NT2/D1 (cell line): ENCODE data around the gene APOM.

Source experiments
- SUZ12 ChIP-seq: IDR thresholded peaks from 2 replicates; pipeline ENCODE4 v1.6.1; 2011; ENCODE audit not compliant: insufficient read length, insufficient read depth; ENCODE audit errors: extremely low read depth
- YY1 ChIP-seq: IDR thresholded peaks from 2 replicates; pipeline ENCODE4 v1.6.1; 2011; ENCODE audit not compliant: insufficient read length, insufficient read depth
- ZNF274 ChIP-seq: IDR thresholded peaks from 2 replicates; pipeline ENCODE4 v1.6.1; 2011; ENCODE audit warnings: mild to moderate bottlenecking, low read depth, low read length

GRCh38 chr6:31663961-31664789 is 8.5 kb downstream of the APOM start:
- no peak for TF ChIP-seq SUZ12
- TF ChIP-seq YY1 = no peak
- no peak for TF ChIP-seq ZNF274
